GM12875 (cell line): ENCODE results near the gene FGGY.
"Not testable (repeated sequence)": the region's sequence is repeated elsewhere in the genome, so short reads cannot be mapped to it uniquely, and the experiment has no call there.

Source experiments
- H3K4me3 ChIP-seq: one replicate; pipeline ENCODE4 v1.5.1; 2011; ENCODE audit warnings: low read depth, low read length, control low read depth
- TF ChIP-seq, protein P1 (sequence below): IDR thresholded peaks from 2 replicates; pipeline ENCODE4 v1.5.1; 2011; ENCODE audit warnings: low read depth, mild to moderate bottlenecking, control low read depth, inconsistent platforms, low read length, moderate library complexity, borderline replicate concordance; ENCODE audit not compliant: insufficient read depth

Gene FGGY

DNA sequence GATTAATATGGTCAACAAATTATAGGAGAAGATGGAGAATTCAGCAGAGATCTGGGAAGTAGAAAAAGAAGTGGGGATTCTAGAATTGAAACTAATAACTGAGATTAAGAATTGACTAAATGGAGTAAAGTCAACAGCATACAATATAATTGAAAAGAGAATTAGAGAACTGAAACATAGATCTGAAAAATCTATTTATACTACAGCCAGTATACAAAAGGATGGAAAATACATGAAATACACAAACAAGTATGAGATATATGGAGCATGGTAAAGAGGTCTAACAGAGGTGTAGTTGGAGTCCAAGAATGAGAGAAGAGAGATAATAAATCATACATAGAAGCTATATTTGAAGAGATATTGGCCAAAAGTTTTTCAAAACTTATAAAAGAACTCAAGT is 235.2 kb downstream of the FGGY start:
- H3K4me3 ChIP-seq: no peak overlapping the region
- TF ChIP-seq, protein P1, sequence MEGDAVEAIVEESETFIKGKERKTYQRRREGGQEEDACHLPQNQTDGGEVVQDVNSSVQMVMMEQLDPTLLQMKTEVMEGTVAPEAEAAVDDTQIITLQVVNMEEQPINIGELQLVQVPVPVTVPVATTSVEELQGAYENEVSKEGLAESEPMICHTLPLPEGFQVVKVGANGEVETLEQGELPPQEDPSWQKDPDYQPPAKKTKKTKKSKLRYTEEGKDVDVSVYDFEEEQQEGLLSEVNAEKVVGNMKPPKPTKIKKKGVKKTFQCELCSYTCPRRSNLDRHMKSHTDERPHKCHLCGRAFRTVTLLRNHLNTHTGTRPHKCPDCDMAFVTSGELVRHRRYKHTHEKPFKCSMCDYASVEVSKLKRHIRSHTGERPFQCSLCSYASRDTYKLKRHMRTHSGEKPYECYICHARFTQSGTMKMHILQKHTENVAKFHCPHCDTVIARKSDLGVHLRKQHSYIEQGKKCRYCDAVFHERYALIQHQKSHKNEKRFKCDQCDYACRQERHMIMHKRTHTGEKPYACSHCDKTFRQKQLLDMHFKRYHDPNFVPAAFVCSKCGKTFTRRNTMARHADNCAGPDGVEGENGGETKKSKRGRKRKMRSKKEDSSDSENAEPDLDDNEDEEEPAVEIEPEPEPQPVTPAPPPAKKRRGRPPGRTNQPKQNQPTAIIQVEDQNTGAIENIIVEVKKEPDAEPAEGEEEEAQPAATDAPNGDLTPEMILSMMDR: no peak

DNA sequence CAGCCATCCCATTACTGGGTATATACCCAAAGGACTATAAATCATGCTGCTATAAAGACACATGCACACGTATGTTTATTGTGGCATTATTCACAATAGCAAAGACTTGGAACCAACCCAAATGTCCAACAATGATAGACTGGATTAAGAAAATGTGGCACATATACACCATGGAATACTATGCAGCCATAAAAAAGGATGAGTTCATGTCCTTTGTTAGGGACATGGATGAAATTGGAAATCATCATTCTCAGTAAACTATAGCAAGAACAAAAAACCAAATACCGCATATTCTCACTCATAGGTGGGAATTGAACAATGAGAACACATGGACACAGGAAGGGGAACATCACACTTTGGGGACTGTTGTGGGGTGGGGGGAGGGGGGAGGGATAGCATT is 241.6 kb downstream of the FGGY start:
- H3K4me3 ChIP-seq: not testable (repeated sequence)

DNA sequence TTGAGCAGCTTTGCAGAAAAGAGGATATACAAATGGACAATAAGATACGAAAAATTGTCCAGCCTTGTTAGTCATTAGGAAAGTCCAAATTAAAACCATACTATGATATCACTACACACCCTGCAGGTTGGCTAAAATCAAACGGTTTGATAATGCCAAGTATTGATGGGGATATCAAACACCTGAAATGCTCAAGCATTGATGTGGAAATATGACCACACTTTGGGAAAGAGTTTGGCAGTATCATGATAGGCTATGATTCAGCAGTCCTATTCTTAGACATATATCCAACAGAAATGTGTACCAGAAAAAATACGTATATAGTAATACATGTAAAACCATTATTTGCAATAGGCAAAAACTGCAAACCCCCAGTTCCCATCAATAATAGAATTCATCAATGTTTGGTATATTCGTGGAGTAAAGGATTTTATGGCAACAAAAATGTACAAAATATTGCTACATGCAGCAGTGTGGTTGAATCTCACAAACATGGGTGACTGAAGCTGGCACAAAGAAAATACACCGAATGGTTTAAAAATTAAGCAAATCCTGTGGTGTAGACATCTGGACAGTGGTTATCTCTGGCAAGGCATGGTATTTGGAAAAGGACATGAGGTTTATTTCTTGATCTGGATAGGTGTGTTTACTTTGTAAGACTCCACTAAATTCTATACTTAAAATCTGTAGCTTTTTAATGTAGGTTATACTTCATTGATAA is 243.2 kb downstream of the FGGY start:
- TF ChIP-seq, protein P1: no peak
- no peak overlapping the region for H3K4me3 ChIP-seq

DNA sequence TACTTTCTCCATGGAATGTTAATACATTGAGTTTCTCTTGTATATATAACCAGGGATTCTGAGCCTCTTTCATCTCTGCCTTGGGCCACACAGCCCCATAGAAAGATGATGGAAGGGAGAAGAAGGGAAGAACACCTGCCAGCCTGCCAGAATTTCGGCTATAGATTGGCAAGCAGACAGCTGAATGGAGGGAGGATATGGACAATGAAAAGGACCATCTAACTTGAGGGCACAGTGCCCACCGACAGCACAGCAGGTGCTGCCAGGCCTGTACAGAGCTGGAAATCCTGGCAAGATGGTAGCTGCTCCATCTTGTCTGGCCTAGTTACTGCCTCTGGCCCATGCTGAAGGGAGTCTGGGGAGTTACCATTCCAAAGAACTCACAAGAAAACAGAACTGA is 244.3 kb downstream of the FGGY start:
- TF ChIP-seq, protein P1: no peak
- no peak overlapping the region for H3K4me3 ChIP-seq

DNA sequence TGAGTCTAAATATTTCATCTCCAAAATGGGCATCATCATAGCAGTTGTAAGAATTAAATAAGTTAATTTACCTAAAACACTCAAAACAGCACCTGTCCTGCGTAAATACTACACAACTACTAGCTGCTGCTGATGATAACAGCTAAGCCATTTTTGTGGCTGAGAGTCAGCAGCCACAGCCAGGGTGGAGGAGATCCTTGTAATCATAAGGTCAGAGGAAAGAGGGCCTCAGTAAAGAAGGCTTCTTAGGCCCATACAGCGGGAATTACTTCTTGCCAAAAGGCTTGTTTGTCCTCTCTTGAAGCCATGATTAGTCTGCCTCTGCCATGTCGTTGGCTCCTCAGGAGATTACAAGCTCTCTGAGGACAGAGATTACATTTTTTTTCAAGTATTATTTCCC is 245.0 kb downstream of the FGGY start:
- H3K4me3 ChIP-seq: no peak overlapping the region
- TF ChIP-seq, protein P1: no peak

DNA sequence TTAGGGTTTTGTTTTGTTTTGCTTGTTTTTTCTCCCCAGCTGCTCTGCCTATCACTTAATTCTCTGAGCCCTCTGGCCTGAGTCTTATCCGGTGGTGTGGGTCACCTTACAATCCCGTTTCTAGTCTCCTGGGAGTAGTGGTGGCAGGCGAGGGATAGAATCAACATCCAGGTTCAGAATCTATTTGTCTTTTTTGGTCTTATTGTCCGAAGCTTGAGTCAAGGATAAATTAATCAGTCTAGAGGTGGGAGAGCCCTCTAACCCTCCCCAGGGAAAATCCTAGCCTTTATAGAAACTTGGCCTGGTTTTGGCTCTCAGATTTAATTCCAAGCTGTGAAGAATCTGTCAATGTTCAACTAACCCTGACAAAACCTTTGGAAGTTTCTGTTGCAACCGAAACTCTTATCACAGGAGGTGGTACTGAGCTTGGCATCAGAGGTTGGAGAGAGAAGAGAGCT is 246.3 kb downstream of the FGGY start:
- TF ChIP-seq, protein P1: no peak
- no peak overlapping the region for H3K4me3 ChIP-seq

DNA sequence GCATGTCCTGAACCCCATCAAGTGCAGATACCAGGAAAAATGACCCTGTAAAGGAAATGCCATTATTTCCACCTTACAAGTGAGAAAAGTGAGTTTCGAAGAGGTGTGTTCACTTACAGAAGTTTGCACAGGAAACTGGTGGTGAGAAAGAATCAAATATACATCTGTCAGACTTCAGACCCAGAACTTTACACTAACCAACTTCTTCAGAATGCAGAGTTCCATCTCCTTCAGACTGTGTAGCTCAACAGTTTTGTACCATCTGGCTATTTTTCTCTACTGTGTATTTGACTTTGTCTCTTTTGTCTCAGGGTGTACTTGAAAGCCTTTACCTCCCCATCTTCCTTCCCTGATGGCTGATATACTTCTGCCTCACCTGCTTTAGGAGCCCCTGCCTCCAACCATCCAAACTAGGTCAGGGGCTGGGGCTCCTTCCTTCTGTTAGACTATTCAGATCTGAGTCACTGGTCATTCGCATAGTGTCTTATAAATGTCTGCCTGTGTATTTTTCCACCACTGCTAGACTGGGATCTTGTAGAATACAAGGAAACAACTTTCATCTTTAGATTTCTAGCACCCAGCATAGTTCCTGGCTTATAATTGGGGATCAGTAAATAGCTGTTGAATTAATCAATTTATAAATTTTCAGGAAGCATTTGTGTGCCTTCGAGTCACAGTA is 247.9 kb downstream of the FGGY start:
- TF ChIP-seq, protein P1: no peak
- no peak overlapping the region for H3K4me3 ChIP-seq

DNA sequence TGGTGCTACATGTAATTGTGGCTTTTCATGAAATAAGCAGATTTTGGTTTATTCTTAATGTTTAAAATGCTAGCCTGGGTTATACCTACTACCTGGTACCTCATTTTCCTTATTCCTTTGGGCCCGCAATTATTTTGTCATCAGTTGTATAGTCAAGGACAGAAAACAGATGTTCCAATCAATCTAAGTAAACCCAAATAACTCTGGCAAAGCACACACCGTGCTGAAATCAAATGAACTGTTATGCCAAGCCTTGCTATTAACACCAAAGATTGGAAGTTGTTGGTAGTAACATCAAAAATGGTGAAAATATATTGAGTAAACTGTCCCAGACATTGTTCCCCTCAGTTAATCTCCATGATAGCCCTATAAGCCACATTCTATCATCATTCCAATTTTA is 248.9 kb downstream of the FGGY start:
- no peak overlapping the region for H3K4me3 ChIP-seq
- TF ChIP-seq, protein P1: no peak
